Vagina (tissue), 2 donors: ENCODE results near the gene EFTUD2. TPM values are rescaled to one million over a fixed set of nuclear protein-coding genes. Genes with fewer than 3 reads are reported as not detected.

Source experiments
- DNase-seq, 2 donors: peaks; one replicate each; pipeline ENCODE4 v3.0.0-alpha.2; 2017; ENCODE audit errors: extremely low spot score in 2 of 2
- H3K27ac ChIP-seq: fragments of 200-600 bp; sonication (generic); one replicate; pipeline ENCODE4 v1.5.1; 2019
- H3K27me3 ChIP-seq: fragments of 200-600 bp; sonication (generic); one replicate; pipeline ENCODE4 v1.5.1; 2019
- H3K36me3 ChIP-seq, 2 donors: fragments of 200-600 bp; sonication (generic); one replicate each; pipeline ENCODE4 v1.5.1; 2017 to 2019
- H3K4me1 ChIP-seq: fragments of 200-600 bp; sonication (generic); one replicate; pipeline ENCODE4 v1.5.1; 2019
- H3K4me3 ChIP-seq, 2 donors: fragments of 200-600 bp; sonication (generic); 1 replicate in 1 of 2; 2 replicates in 1 of 2; pipeline ENCODE4 v1.5.1; 2016 to 2019
- H3K9me3 ChIP-seq: fragments of 200-600 bp; sonication (generic); one replicate; pipeline ENCODE4 v1.5.1; 2019
- CTCF ChIP-seq, 3 experiments: fragments of 450-650 bp in 2 of 3; fragments of 200-600 bp in 1 of 3; sonication (generic) in 1 of 3; IDR thresholded peaks; one replicate each; pipeline ENCODE4 v1.5.1; 2017 to 2019; ENCODE audit warnings: antibody characterized with exemption in 3 of 3, mild to moderate bottlenecking in 2 of 3, moderate library complexity in 2 of 3
- POLR2A ChIP-seq, 2 donors: fragments of 450-650 bp; IDR thresholded peaks; one replicate each; pipeline ENCODE4 v1.6.1; 2017; ENCODE audit warnings: antibody characterized with exemption in 2 of 2, mild to moderate bottlenecking in 2 of 2, moderate library complexity in 2 of 2
- POLR2AphosphoS5 ChIP-seq, 2 donors: sonication (generic); formaldehyde crosslinking; IDR thresholded peaks; one replicate each; pipeline ENCODE4 v1.9.0; 2017; ENCODE audit warnings: antibody characterized with exemption in 2 of 2, mild to moderate bottlenecking in 2 of 2, low read depth in 1 of 2; ENCODE audit not compliant: insufficient read depth in 1 of 2
- intact Hi-C: fragments of 100-400 bp; cut with DNase I; formaldehyde crosslinking; loops from one replicate; pipeline ENCODE4 v1.15.1; 2023
- total RNA-seq: library from RNA; depleted of rRNA; stranded (reverse); fragments of >200 nt; gene quantifications from one replicate; pipeline ENCODE4 v1.2.3, GENCODE V29; 2016

Gene EFTUD2
- total RNA-seq, 1 donor from 2014 or later: 55.5 TPM

- Histone ChIP-seq H3K36me3 (no peaks in the 10 kb centered on the region), H3K27ac (no peak overlapping the region), H3K9me3 (no peaks in the 10 kb centered on the region), H3K4me3 (no peak overlapping the region), H3K27me3 (no peaks in the 10 kb centered on the region), H3K4me1 (peaks cover 11% of the 10 kb centered on the region)
- intact Hi-C loops: loop anchor here (5.0 kb wide), 1 partner anchor 1154 kb away; no protein-coding TSS in a partner anchor
- no peak for TF ChIP-seq POLR2A (IDR thresholded peaks at IDR 0.05)
- TF ChIP-seq POLR2AphosphoS5 (IDR thresholded peaks at IDR 0.05; ENCODE audit: insufficient read depth in 1 of 2, low read depth in 1 of 2): no peak
- no peak for TF ChIP-seq CTCF (IDR thresholded peaks at IDR 0.05)
- no peak for DNase-seq
Measured at GRCh38 chr17:44907729-44908470, 8.7 kb upstream of the EFTUD2 start.

GRCh38 chr17:44906763-44907728, 7.8 kb upstream of the EFTUD2 start:
- Histone ChIP-seq H3K9me3 (no peaks in the 10 kb centered on the region), H3K27ac (no peak overlapping the region), H3K27me3 (no peaks in the 10 kb centered on the region), H3K36me3 (no peaks in the 10 kb centered on the region), H3K4me1 (peaks cover 11% of the 10 kb centered on the region), H3K4me3 (no peak overlapping the region)
- TF ChIP-seq POLR2A (IDR thresholded peaks at IDR 0.05): no peak
- TF ChIP-seq POLR2AphosphoS5 (IDR thresholded peaks at IDR 0.05; ENCODE audit: insufficient read depth in 1 of 2, low read depth in 1 of 2): no peak
- no peak for TF ChIP-seq CTCF (IDR thresholded peaks at IDR 0.05)
- no peak for DNase-seq
- intact Hi-C loops: loop anchor here (5.0 kb wide), 1 partner anchor 1155 kb away; no protein-coding TSS in a partner anchor

- Histone ChIP-seq H3K4me3 (no peak overlapping the region), H3K36me3 (no peaks in the 10 kb centered on the region), H3K4me1 (peaks cover 4% of the 10 kb centered on the region), H3K27me3 (no peaks in the 10 kb centered on the region), H3K9me3 (no peaks in the 10 kb centered on the region), H3K27ac (no peak overlapping the region)
- no peak for DNase-seq
- intact Hi-C loops: loop anchor here (5.0 kb wide), 1 partner anchor 1156 kb away; no protein-coding TSS in a partner anchor
- TF ChIP-seq POLR2A (IDR thresholded peaks at IDR 0.05): no peak
- TF ChIP-seq CTCF (IDR thresholded peaks at IDR 0.05): no peak
- TF ChIP-seq POLR2AphosphoS5 (IDR thresholded peaks at IDR 0.05; ENCODE audit: insufficient read depth in 1 of 2, low read depth in 1 of 2): no peak
Measured at GRCh38 chr17:44906010-44906646, 6.9 kb upstream of the EFTUD2 start.

GRCh38 chr17:44905006-44906000, 6.1 kb upstream of the EFTUD2 start:
- H3K36me3 ChIP-seq: no peaks in the 10 kb centered on the region
- no peak overlapping the region for H3K27ac ChIP-seq
- H3K4me3 ChIP-seq: no peak overlapping the region
- H3K9me3 ChIP-seq: no peaks in the 10 kb centered on the region
- no peak for DNase-seq
- peaks cover 7% of the 10 kb centered on the region for H3K4me1 ChIP-seq
- no peaks in the 10 kb centered on the region for H3K27me3 ChIP-seq
- no peak for TF ChIP-seq POLR2AphosphoS5 (IDR thresholded peaks at IDR 0.05; ENCODE audit: insufficient read depth in 1 of 2, low read depth in 1 of 2)
- TF ChIP-seq POLR2A (IDR thresholded peaks at IDR 0.05): no peak
- no peak for TF ChIP-seq CTCF (IDR thresholded peaks at IDR 0.05)
- intact Hi-C loops: loop anchor here (5.0 kb wide), 1 partner anchor 1157 kb away; no protein-coding TSS in a partner anchor
